ENCODE measurements around the gene SMG5. TPM values are rescaled to one million over a fixed set of nuclear protein-coding genes. Genes with fewer than 3 reads are reported as not detected.

SMG5 gene
- total RNA-seq, 1 experiment from 2014 or later = 103 TPM

GRCh38 chr1:156281693-156282478 lies 739 bp downstream of the SMG5 start:
- Mint-ChIP-seq H3K4me1 (peaks cover 24 to 29% of the 10 kb centered on the region in 2 experiments), H3K36me3 (ENCODE audit: insufficient read depth in 1 of 3, low read depth in 3 of 3) (peaks cover 18 to 27% (median 21%) of the 10 kb centered on the region in 3 experiments; a peak in 6 of 7 replicates), H3K27ac (peak overlapping the region; percentile 97), H3K9me3 (no peaks in the 10 kb centered on the region), H3K27me3 (ENCODE audit: low read depth) (no peaks in the 10 kb centered on the region; the same call in 1 of the 2 replicates), H3K4me3 (peak overlapping the region; percentile 97 to 98)
- H4K5ac ChIP-seq (ENCODE audit: insufficient read length, low read depth, low read length) = no peak overlapping the region
- H4K20me1 ChIP-seq (ENCODE audit: control insufficient read depth, insufficient read depth, insufficient read length) = no peaks in the 10 kb centered on the region
- H4K8ac ChIP-seq (replicated peaks; ENCODE audit: insufficient read length, low read depth, low read length) = no peak overlapping the region
- H3K14ac ChIP-seq (ENCODE audit: insufficient read depth, low read length) = peak overlapping the region; percentile 50; the same call in 1 of the 2 replicates
- H2BK120ac ChIP-seq (ENCODE audit: low read depth, low read length, poor library complexity, severe bottlenecking) = no peak overlapping the region
- peak overlapping the region; percentile 92 for H3K9ac ChIP-seq (ENCODE audit: extremely low read depth, insufficient read length, low read length)
- H2BK20ac ChIP-seq (ENCODE audit: low read depth, low read length, poor library complexity, severe bottlenecking) = no peak overlapping the region
- H4K91ac ChIP-seq (ENCODE audit: insufficient read length, low read depth, low read length) = no peak overlapping the region
- no peak overlapping the region for H2BK15ac ChIP-seq (ENCODE audit: low read depth, low read length)
- H3K4me1 ChIP-seq (ENCODE audit: insufficient read depth, low read length) = no peaks in the 10 kb centered on the region
- TF ChIP-seq CTCF (conservative IDR thresholded peaks at IDR 0.05) = no peak
- no peak overlapping the region for H3T11ph ChIP-seq (ENCODE audit: low read length)
- peak overlapping the region; percentile 93 for H3K4me2 ChIP-seq (ENCODE audit: insufficient read depth, insufficient read length, low read length)
- no peaks in the 10 kb centered on the region for H3K9me3 ChIP-seq (ENCODE audit: control insufficient read depth, low read depth, low read length)
- no peak for DNase-seq
- H3K79me1 ChIP-seq (ENCODE audit: insufficient read depth, low read depth, low read length, poor library complexity, severe bottlenecking) = peaks cover 5% of the 10 kb centered on the region
- H3K79me2 ChIP-seq (ENCODE audit: insufficient read depth, low read length) = peaks cover 22% of the 10 kb centered on the region
- H2BK12ac ChIP-seq (ENCODE audit: insufficient read length, low read depth, low read length) = no peak overlapping the region
- peak overlapping the region; percentile 8 for H3K27ac ChIP-seq (ENCODE audit: insufficient read length, low read depth, low read length)
- H2AFZ ChIP-seq (ENCODE audit: low read length) = no peak overlapping the region
- no peak overlapping the region for H3K18ac ChIP-seq (ENCODE audit: insufficient read length, low read depth, low read length)
- H3K27me3 ChIP-seq (ENCODE audit: insufficient read depth, low read length) = no peaks in the 10 kb centered on the region
- H3K23me2 ChIP-seq (ENCODE audit: insufficient read length, low read depth, low read length, poor library complexity, severe bottlenecking) = peaks cover 12% of the 10 kb centered on the region
- no peak overlapping the region for H2AK5ac ChIP-seq (ENCODE audit: insufficient read length, low read length)
- H3K56ac ChIP-seq (ENCODE audit: insufficient read length, low read depth, low read length) = no peak overlapping the region
- no CpG with 5 or more reads among the region's 22 CpGs for whole genome bisulfite sequencing (ENCODE audit: extremely low coverage, insufficient read length, low lambda C conversion rate)
- no peak overlapping the region for H3K4ac ChIP-seq (ENCODE audit: low read depth, low read length)
- H3K23ac ChIP-seq (ENCODE audit: insufficient read length, low read depth, low read length) = no peak overlapping the region
- no peak overlapping the region for H2BK5ac ChIP-seq (ENCODE audit: insufficient read length, low read length)
